K562 (cell line): ENCODE results near the gene KMT2D. TPM values are rescaled to one million over a fixed set of nuclear protein-coding genes. Genes with fewer than 3 reads are reported as not detected.
A peak's percentile ranks its signal among the peaks of the same experiment; 100 is the strongest.

Experiments used
- ATAC-seq: fragments of 200-7000 bp; cut with Tn5 transposase; 3 replicates; pipeline ENCODE4 v1.9.1; 2020; ENCODE audit warnings: moderate library complexity
- BruUV-seq: library from RNA; stranded (reverse); fragments of 400-500 nt; replicated peaks from 2 replicates; lab custom pipeline; 2021; lab: Mats Ljungman, UMichigan
- CTCF ChIA-PET: fragments of 300-600 bp; formaldehyde crosslinking; extraction: SDS; loops from one replicate; lab custom pipeline; 2021; ENCODE audit warnings: low intra/inter-chr PET ratio; lab: Yijun Ruan, JAX
- POLR2A ChIA-PET: fragments of 300-600, 350-650 bp; sonication (Branson Sonifier 250); formaldehyde crosslinking; extraction: SDS; loops from one replicate; lab custom pipeline; 2021; ENCODE audit warnings: antibody characterized with exemption, inconsistent platforms; lab: Yijun Ruan, JAX
- DNase-seq, 4 experiments: peaks; one replicate each; pipeline versions ENCODE4 v3.0.0 to v3.0.0-alpha.2; 2011 to 2018; ENCODE audit warnings: low spot score in 3 of 4, mixed read lengths in 3 of 4; ENCODE audit errors: extremely low read depth in 1 of 4
- FAIRE-seq: peaks from 2 replicates; lab custom pipeline; 2011; peaks lifted over from hg19 to GRCh38; lab: Jason Lieb, UNC
- H2AFZ ChIP-seq: 2 replicates; pipeline ENCODE4 v1.6.0; 2011; ENCODE audit warnings: low read depth, low read length, control low read depth, inconsistent platforms
- H3K27ac ChIP-seq: fragments of 200-600 bp; 3 replicates; pipeline ENCODE4 v1.8.0; 2011; ENCODE audit warnings: low read depth, mild to moderate bottlenecking, control low read depth, inconsistent platforms, low read length, moderate library complexity, mixed read lengths; ENCODE audit errors: extremely low read depth
- H3K27me3 ChIP-seq, 2 experiments: fragments of 300-600 bp in 1 of 2; 2 replicates in 1 of 2; 3 replicates in 1 of 2; pipeline versions ENCODE4 v1.6.0 to v1.8.0; 2011; ENCODE audit warnings: inconsistent platforms in 2 of 2, low read length in 2 of 2, mild to moderate bottlenecking in 1 of 2, mixed read lengths in 1 of 2, moderate library complexity in 1 of 2; ENCODE audit not compliant: control insufficient read depth in 2 of 2, insufficient read depth in 2 of 2
- H3K36me3 ChIP-seq: fragments of 300-600 bp; 3 replicates; pipeline ENCODE4 v1.8.0; 2011; ENCODE audit warnings: mild to moderate bottlenecking, low read length, inconsistent platforms; ENCODE audit not compliant: control insufficient read depth, insufficient read depth
- H3K4me1 ChIP-seq, 2 experiments: fragments of 200-600 bp in 1 of 2; replicated peaks in 1 of 2; 2 replicates in 1 of 2; 3 replicates in 1 of 2; pipeline versions ENCODE4 v1.5.1 to v1.8.0; 2011; ENCODE audit warnings: inconsistent platforms in 2 of 2, low read length in 2 of 2, mild to moderate bottlenecking in 1 of 2, mixed read lengths in 1 of 2, moderate library complexity in 1 of 2; ENCODE audit not compliant: control insufficient read depth in 2 of 2, insufficient read depth in 2 of 2
- H3K4me2 ChIP-seq: 2 replicates; pipeline ENCODE4 v1.6.1; 2011; ENCODE audit warnings: low read length, control low read depth, inconsistent platforms, mixed read lengths; ENCODE audit not compliant: insufficient read depth
- H3K4me3 ChIP-seq: fragments of 200-600 bp; sonication (generic), shearing (Covaris generic); 2 replicates; pipeline ENCODE4 v1.5.1; 2016; ENCODE audit warnings: control low read depth, inconsistent platforms
- H3K79me2 ChIP-seq: fragments of 200-600 bp; 3 replicates; pipeline ENCODE4 v1.8.0; 2011; ENCODE audit warnings: low read length, inconsistent platforms; ENCODE audit not compliant: control insufficient read depth, insufficient read depth
- H3K9ac ChIP-seq, 2 experiments: 2 replicates each; pipeline versions ENCODE4 v1.6.0 to v1.6.1; 2011; ENCODE audit warnings: low read depth in 2 of 2, low read length in 2 of 2, control low read depth in 1 of 2, inconsistent platforms in 1 of 2, mild to moderate bottlenecking in 1 of 2, mixed read lengths in 1 of 2; ENCODE audit not compliant: insufficient read depth in 1 of 2
- H3K9me1 ChIP-seq: one replicate; pipeline ENCODE4 v1.6.0; 2011; ENCODE audit warnings: inconsistent platforms, mild to moderate bottlenecking, low read length, moderate library complexity; ENCODE audit not compliant: control insufficient read depth, insufficient read depth
- H3K9me3 ChIP-seq: replicated peaks from 2 replicates; pipeline ENCODE4 v1.5.1; 2011; ENCODE audit warnings: low read depth, low read length, inconsistent platforms; ENCODE audit not compliant: control insufficient read depth, insufficient read depth
- H4K20me1 ChIP-seq: replicated peaks from 2 replicates; pipeline ENCODE4 v1.6.1; 2011; ENCODE audit warnings: low read length, inconsistent platforms, mixed read lengths; ENCODE audit not compliant: control insufficient read depth, insufficient read depth
- FOXP4 ChIP-seq: sonication (generic); formaldehyde crosslinking; IDR thresholded peaks from 2 replicates; pipeline ENCODE4 v1.8.0; 2022; ENCODE audit warnings: mild to moderate bottlenecking, missing genetic modification reagents, borderline replicate concordance
- HNRNPH1 ChIP-seq: fragments of 200-400 bp; formaldehyde crosslinking; optimal IDR thresholded peaks from 2 replicates; pipeline ENCODE3; 2017; ENCODE audit warnings: low read depth, mild to moderate bottlenecking, low read length, moderate library complexity
- NFIC ChIP-seq: fragments of 450-650 bp; IDR thresholded peaks from 2 replicates; pipeline ENCODE4 v1.6.1; 2017; ENCODE audit warnings: mild to moderate bottlenecking, inconsistent platforms
- NUFIP1 ChIP-seq: fragments of 450-650 bp; IDR thresholded peaks from 2 replicates; pipeline ENCODE4 v1.6.1; 2018; ENCODE audit not compliant: partially characterized antibody
- PHTF2 ChIP-seq: fragments of 250-450 bp; sonication (Bioruptor Pico); IDR thresholded peaks from 2 replicates; pipeline ENCODE4 v1.5.0; 2021; ENCODE audit warnings: mild to moderate bottlenecking
- POLR2H ChIP-seq: IDR thresholded peaks from 2 replicates; pipeline ENCODE4 v1.6.1; 2016; ENCODE audit warnings: missing genetic modification characterization, low read depth, mild to moderate bottlenecking, control low read depth, missing compliant biosample characterization, moderate library complexity
- RBFOX2 ChIP-seq: fragments of 200-400 bp; formaldehyde crosslinking; IDR thresholded peaks from 2 replicates; pipeline ENCODE4 v1.6.1; 2017; ENCODE audit warnings: low read depth, mild to moderate bottlenecking, low read length, moderate library complexity
- TSHZ1 ChIP-seq: fragments of 250-450 bp; sonication (Bioruptor Pico); IDR thresholded peaks from 2 replicates; pipeline ENCODE4 v1.4.0; 2020; ENCODE audit warnings: mild to moderate bottlenecking, moderate library complexity
- ZBTB17 ChIP-seq: fragments of 450-650 bp; formaldehyde crosslinking; IDR thresholded peaks from 2 replicates; pipeline ENCODE4 v1.4.0; 2020; ENCODE audit warnings: mild to moderate bottlenecking
- ZNF121 ChIP-seq: sonication (generic); formaldehyde crosslinking; conservative IDR thresholded peaks from 2 replicates; pipeline ENCODE4 v1.8.0; 2022; ENCODE audit warnings: missing genetic modification reagents
- WGBS: fragments of 100-300 bp; shearing (Covaris generic); methylation state at CpG from one replicate; pipeline ENCODE4 v1.1.6; 2016; ENCODE audit warnings: low coverage, mixed read lengths; ENCODE audit not compliant: insufficient coverage; ENCODE audit errors: missing lambda C conversion rate; 5-methylcytosine and 5-hydroxymethylcytosine counted together
- in situ Hi-C: fragments of 300-500 bp; cut with MboI; formaldehyde crosslinking; loops from 4 replicates; pipeline ENCODE4 v1.15.0; 2018; ENCODE audit warnings: inconsistent platforms, mixed read lengths
- intact Hi-C: fragments of 100-400 bp; cut with micrococcal nuclease; formaldehyde crosslinking; loops from 2 replicates; pipeline ENCODE4 v1.14.2; 2022
- polyA plus RNA-seq, 8 experiments: library from polyadenylated mRNA; depleted of rRNA in 4 of 8; stranded (reverse) in 5 of 8; unstranded in 3 of 8; fragments of >200 nt; fragmentation: Nextera tagmentation in 2 of 8; fragmentation: Illumina TruSeq in 1 of 8; extraction: Ambion mirVana in 2 of 8; extraction: Trizol in 1 of 8; gene quantifications; 2 replicates each; pipeline versions ENCODE4 v1.2.1 to v1.2.3, GENCODE V29; 2011 to 2014; ENCODE audit warnings: inconsistent platforms in 1 of 8, missing spikeins in 1 of 8
- total RNA-seq, 7 experiments: library from RNA; depleted of rRNA in 6 of 7; stranded (reverse); fragments of >200 nt in 6 of 7; fragmentation: Illumina TruSeq in 2 of 7; extraction: Trizol in 2 of 7; gene quantifications; 2 replicates each; pipeline versions ENCODE4 v1.2.1 to v1.2.3, GENCODE V29; 2011 to 2021; ENCODE audit warnings: low replicate concordance in 1 of 7

The KMT2D gene
- total and polyA plus RNA-seq, 9 of the 15 experiments (the other 6 are each of a cell fraction or from before 2014, with no cell fraction given) = 0.22 to 93.7 (median 13.7) TPM

- Histone ChIP-seq H3K4me1 (no peaks in the 10 kb centered on the region), H3K36me3 (peaks cover 99% of the 10 kb centered on the region), H3K9ac (no peak overlapping the region), H3K27me3 (no peaks in the 10 kb centered on the region), H3K9me3 (no peaks in the 10 kb centered on the region), H3K27ac (no peak overlapping the region), H3K79me2 (no peaks in the 10 kb centered on the region), H2AFZ (no peak overlapping the region), H3K4me2 (no peak overlapping the region), H4K20me1 (peaks cover 4% of the 10 kb centered on the region; the same call in 1 of the 2 replicates), H3K9me1 (no peaks in the 10 kb centered on the region), H3K4me3 (no peak overlapping the region)
- BruUV-seq = no TSS peak
- WGBS = 100% methylated on average over 4 of the region's 4 CpGs
- TF ChIP-seq RBFOX2 (peak; percentile 14; the same call in 1 of the 2 replicates), ZNF121 (CRISPR knock-in tag) (0 out of 2 replicates have a peak, but pooled peaks have one; percentile 4), NFIC (no peak), TSHZ1 (CRISPR knock-in tag) (no peak), POLR2H (no peak), NUFIP1 (no peak), ZBTB17 (no peak), PHTF2 (CRISPR knock-in tag) (no peak), HNRNPH1 (no peak), FOXP4 (CRISPR knock-in tag) (peak; percentile 40; the same call in 1 of the 2 replicates)
- in situ Hi-C loops = no loop called here
- no peak for ATAC-seq
- CTCF ChIA-PET = interaction anchor here (0.7 kb wide), 1 partner anchor 26 kb away, joined by 3 read pairs; no protein-coding TSS in a partner anchor
- FAIRE-seq = no peak
- intact Hi-C loops = no loop called here
- DNase-seq = no peak
- POLR2A ChIA-PET = interaction anchor here (0.7 to 3.4 kb wide), 11 partner anchors 8 to 88 kb away, joined by 3 to 13 read pairs (median 4); partner anchors contain the start of genes RHEBL1 and TUBA1B
These were observed 17.4 kb downstream of the KMT2D start for GRCh38 chr12:49043241-49043640.
